Fibroblast of upper back skin (primary cell): ENCODE measurements around the gene HSD11B1L.

Source experiments
- DNase-seq: peaks from one replicate; pipeline ENCODE4 v3.0.0-alpha.2; 2013

Gene HSD11B1L

DNA sequence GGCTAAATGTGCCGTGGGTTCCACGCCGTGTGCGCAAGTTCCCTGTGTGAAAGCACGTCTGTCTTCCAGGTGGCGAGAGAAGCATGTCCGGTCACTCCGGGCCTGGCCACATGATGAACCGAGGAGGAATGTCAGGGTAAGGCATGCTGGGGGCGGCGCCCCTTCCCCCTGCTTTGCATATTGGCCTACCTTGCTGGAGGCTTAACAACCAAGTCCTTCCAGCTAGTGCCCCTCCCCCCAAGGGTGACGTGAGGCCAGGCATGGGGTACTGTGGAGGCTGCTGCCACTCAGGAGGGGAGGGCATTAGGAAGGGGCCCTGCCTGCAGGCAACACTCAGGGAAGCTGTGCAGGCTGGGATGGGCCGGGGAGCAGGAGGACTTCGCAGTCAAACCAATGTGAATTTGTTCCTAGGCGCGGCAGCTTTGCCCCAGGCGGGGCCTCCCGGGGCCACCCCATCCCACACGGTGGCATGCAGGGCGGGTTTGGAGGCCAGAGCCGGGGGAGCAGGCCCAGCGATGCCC, 13.0 kb upstream of the HSD11B1L start:
- no peak for DNase-seq

- no peak for DNase-seq
These were observed 11.6 kb upstream of the HSD11B1L start for GRCh38 chr19:5669212-5669611.

DNA sequence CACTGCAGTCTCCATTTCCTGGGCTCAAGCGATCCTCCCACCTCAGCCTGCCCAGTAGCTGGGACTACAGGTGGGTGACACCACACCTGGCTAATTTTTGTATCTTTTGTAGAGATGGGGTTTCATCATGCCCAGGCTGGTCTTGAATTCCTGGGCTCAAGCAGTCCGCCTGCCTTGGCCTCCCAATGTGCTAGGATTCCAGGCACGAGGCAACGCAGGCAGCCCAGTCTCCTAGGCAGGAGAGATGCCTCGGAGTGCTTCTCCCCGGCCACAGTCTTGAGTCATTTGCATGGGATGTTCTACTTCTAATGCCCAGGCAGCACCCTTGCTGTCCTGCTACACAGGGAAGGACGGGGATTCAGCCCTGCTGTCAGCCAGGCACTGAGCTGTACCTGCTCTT, 9.2 kb upstream of the HSD11B1L start:
- no peak for DNase-seq

DNA sequence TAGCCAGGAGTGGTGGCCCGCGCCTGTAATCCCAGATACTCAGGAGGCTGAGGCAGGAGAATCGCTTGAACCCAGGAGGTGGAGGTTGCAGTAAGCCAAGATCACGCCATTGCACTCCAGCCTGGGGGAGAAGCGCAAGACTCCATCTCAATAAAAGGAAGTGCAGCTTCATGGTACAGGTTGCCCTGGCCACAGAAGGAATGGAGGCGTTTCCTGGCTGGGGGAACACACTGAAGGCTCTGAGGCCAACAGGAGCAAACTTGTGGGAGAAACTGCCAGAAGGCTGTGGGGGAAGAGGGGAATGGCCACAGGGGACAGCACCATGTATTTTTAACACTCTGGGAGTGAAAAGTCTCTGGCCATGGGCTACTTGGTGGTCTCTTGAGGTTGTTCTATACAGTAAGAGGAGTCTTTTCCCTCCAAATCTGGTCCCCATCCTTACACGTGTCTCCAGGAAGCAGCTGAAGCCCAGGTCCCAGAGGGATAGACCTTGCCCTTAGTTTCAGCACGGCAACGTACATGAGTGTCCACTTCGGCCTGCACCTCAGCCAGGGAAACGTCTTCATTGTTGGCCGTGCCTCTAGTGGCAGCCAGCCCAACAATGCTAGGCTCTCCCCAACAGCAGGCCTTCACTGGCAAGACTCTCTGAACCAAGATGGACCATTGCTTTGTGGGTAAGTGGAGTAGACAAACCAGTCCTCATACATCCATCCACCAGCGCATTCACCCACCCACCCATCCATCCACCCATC, 7.9 kb upstream of the HSD11B1L start:
- no peak for DNase-seq

GRCh38 chr19:5673752-5674151, 7.1 kb upstream of the HSD11B1L start:
- no peak for DNase-seq

- DNase-seq = no peak
These were observed 6.1 kb upstream of the HSD11B1L start for GRCh38 chr19:5674714-5675113.

DNA sequence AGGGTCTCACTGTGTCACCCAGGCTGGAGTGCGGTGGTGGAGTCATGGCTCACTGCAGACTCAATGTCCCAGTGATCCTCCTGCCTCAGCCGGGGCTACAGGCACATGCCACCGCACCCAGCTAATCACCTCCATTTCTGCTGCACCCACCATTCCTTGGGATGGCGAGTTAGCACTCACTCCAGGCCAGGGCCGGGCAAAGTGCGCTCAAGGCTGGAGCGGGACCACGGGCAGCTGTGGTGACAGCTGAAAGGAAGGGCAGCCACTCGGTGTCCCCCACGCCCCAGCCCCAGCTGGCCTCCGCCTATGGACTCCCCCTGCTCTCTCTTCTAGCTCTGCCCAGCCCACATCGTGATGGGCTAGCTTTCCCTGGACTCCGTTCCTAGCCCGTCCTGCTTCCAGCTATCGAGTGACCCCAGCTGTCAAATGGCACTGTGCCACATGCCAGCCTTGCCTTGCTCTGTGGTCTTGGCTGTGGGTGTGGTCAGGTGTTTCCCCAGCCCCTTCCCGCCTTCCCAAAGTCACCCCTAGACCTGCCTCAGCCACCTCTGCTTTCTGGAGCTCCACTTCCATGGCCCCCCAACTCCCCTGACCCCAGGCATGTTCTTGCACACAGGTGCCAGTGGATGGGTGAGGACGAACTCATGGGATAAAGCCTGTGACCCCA, 4.6 kb upstream of the HSD11B1L start:
- no peak for DNase-seq

GRCh38 chr19:5676772-5677105, 4.1 kb upstream of the HSD11B1L start:
- no peak for DNase-seq

- no peak for DNase-seq
These were observed 3.7 kb upstream of the HSD11B1L start for GRCh38 chr19:5677136-5677535.

GRCh38 chr19:5677580-5677979, 3.2 kb upstream of the HSD11B1L start:
- DNase-seq = no peak

DNA sequence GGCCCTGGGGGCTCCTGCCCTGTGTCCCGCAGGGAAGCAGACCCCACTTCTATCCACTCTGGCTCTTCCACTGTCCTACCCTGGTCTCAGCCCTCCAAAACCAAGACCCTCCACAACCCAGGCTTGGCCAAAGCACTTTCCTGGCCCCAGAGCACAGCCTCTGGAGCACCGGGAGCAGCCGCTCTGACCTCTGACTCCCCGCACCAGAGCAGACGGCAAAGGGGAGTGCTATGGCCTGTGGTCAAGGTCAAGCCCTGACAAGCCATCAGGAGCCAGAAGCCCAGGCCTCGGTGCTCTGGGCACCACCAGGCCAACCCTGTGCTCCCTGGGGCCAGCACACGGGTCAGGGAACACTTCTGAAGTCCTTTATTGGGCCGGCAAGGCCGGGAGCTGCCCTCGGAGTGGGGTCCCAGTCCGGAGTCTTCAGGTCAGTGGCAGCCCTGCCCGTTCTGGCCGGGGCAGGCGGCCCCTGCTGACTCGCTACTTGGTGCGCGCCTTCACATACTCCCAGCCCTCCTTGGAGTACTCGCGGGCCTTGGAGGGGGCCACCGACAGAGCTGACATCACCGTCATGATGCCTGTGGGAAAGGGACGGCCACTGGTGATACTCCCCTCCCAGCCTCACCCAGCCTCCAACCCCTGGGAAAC, 2.6 kb upstream of the HSD11B1L start:
- no peak for DNase-seq

- DNase-seq = no peak
These were observed 1.3 kb upstream of the HSD11B1L start for GRCh38 chr19:5679289-5680083.

GRCh38 chr19:5680084-5680436, 767 bp upstream of the HSD11B1L start:
- no peak for DNase-seq

DNA sequence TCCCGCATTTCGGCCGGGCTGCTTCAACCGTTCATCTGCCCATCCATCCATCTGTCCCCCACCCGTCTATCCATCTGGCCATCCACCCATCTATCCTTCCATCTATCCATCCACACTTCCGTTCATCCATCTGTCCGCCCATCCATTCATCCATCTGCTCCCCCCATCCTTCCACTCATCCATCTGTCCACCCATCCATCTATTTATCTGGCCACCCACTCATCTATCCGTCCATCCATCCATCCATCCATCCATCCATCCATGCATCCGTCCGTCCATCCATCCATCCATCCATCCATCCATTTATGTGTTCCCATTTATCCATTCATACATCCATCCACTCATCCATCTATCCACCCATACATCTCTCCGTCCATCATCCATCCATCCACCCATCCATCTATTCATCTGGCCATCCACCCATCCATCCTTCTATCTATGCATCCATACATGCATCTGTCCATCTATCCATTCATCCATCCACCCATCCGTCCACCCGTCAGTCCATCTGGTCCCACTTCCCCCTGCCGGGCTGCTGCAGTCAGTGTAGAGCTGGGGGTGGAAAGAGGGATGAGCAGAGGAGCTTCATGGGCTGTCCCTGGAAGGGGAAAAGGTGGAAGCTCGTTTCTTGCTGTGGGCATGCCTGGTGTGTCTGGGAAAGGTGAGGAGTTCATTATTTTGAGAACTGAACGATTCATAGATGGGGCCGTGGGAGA, 722 bp downstream of the HSD11B1L start:
- no peak for DNase-seq

- DNase-seq = no peak
These were observed 1.3 kb downstream of the HSD11B1L start for GRCh38 chr19:5682107-5682482.

DNA sequence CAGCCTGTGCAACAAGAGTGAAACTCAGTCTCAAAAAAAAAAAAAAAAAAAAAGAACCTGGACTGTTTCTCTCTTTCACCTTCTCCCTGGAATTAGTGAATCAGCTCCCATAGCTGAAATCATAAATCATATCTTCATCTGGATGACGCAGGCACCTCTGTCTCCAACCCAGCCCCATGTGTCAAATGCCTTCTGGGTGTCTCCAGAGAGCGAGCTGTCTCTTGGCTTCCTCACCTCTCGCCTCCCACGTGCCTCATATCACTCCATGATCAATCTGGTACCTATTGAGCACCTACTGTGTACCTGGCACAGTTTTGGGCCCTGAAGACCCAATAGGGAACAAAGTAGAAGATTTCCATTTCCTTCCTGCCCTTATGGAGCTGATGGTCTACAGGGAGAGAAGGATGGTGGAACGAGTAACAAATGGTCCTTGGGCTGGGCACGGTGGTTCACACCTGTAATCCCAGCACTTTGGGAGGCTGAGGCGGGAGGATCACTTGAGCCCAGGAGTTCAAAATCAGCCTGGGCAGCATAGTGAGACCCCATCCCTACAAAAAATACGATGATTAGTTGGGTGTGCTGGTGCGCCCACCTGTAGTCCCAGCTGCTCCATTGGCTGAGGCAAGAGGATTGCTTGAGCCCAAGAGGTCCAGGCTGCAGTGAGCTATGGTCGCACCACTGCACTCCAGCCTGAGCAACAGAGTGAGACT, 2.5 kb downstream of the HSD11B1L start:
- no peak for DNase-seq

GRCh38 chr19:5684694-5685430, 4.0 kb downstream of the HSD11B1L start:
- no peak for DNase-seq

DNA sequence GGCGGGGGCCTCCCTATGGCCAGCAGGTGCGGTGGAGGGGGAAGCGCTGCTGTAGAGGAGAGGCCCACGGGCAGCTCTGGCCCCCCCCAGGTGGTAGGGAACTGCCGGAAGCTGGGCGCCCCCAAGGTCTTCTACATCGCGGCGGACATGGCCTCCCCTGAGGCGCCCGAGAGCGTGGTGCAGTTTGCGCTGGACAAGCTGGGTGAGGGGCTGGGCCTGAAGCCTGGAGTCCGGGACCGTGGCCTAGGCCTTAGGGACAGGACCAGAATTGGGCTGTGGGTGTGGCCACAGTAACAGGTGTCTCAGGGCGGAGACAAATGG, 5.5 kb downstream of the HSD11B1L start:
- DNase-seq = no peak

- peak; percentile 90 for DNase-seq
These were observed 6.0 kb downstream of the HSD11B1L start for GRCh38 chr19:5686647-5687359.

- DNase-seq = no peak
These were observed 6.8 kb downstream of the HSD11B1L start for GRCh38 chr19:5687360-5688198.
